ENCODE results near the gene DLG4.

Gene DLG4

DNA sequence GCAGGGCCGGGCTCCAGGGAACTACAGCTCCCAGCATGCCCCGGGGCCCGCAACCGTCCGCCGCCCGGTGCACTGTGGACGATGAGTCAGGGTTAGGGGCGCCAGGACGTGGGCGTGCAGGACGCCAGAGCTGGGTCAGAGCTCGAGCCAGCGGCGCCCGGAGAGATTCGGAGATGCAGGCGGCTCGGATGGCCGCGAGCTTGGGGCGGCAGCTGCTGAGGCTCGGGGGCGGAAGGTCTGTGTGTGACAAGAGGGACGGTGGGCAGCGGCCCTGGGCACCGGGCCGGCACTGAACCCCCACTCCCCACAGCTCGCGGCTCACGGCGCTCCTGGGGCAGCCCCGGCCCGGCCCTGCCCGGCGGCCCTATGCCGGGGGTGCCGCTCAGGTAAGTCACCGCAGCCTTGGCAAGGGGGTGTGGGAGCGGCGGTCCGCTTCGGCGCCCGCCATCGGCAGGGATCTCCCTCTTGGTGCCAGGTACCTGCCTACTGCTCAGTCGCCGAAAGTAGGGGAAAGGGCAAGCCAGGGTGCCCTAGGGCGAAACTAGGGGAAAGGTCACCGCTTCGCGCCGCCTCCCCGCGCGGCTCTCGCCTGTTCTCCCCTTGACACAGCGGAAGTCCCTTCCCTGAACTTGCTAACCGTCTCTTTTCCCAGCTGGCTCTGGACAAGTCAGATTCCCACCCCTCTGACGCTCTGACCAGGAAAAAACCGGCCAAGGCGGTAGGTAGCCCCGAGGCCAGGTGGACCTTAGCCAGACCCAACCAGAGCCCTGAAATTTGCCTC is at the start of gene DLG4, which contains the start of gene ACADVL:
Gene DLG4, minus strand, starts transcription at position 25 of the 781 bp plus-strand sequence.
Gene ACADVL, plus strand, starts transcription at position 127 of the 781 bp plus-strand sequence. Its CDS starts 47 bp downstream, at position 174.
- peaks cover 12 to 85% (median 68%) of the 10 kb centered on the region in 5 donors for H3K4me1 ChIP-seq (ENCODE audit: control insufficient read depth in 5 of 5, insufficient read depth in 5 of 5, low read length in 5 of 5)
- peak within 1 kb of the TSS; percentile 93 to 99 (median 98) for H3K9ac ChIP-seq (ENCODE audit: low read length in 5 of 5)
- H3K27me3 ChIP-seq (ENCODE audit: control insufficient read depth in 5 of 5, insufficient read depth in 4 of 5, low read length in 5 of 5), result peaks cover 0 to 9% (median 4%) of the 10 kb centered on the region in 5 donors
- peak within 1 kb of the TSS; percentile 79 to 94 (median 89) for H3K4me3 ChIP-seq (ENCODE audit: low read depth in 1 of 5, low read length in 5 of 5)
- peaks cover 0 to 40% (median 39%) of the 10 kb centered on the region in 5 donors for H3K36me3 ChIP-seq (ENCODE audit: control insufficient read depth in 5 of 5, insufficient read depth in 5 of 5, low read length in 5 of 5)
- H3K9me3 ChIP-seq (ENCODE audit: control insufficient read depth in 5 of 5, low read length in 5 of 5), result no peaks in the 10 kb centered on the region
- peak within 1 kb of the TSS; percentile 98 for H3K27ac ChIP-seq (ENCODE audit: low read depth, low read length)

DNA sequence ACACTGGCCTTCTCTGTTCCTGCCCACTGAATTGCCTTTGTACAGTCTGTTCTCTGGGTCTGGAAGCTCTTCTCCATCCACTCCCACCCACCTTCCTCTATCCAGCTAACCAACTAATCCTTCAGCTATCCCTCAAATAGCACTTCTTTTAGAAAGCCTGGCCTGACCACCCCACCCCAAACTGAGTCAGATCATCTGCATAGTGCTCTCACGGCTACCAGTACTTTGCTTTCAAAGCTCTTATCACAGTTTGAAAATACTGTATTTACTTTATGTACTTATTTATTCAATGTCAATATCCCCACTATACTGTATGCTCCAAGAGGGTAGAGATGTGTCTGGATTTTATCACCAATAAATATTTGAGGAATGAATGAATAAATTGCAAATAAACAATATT is 47.1 kb upstream of the DLG4 start:
- no peak overlapping the region for H3K27ac ChIP-seq (ENCODE audit: low read depth, low read length)
- no peaks in the 10 kb centered on the region for H3K36me3 ChIP-seq (ENCODE audit: control insufficient read depth in 5 of 5, insufficient read depth in 5 of 5, low read length in 5 of 5)
- no peak overlapping the region for H3K9ac ChIP-seq (ENCODE audit: low read length in 5 of 5)
- peaks cover 0 to 19% (median 14%) of the 10 kb centered on the region in 5 donors for H3K27me3 ChIP-seq (ENCODE audit: control insufficient read depth in 5 of 5, insufficient read depth in 4 of 5, low read length in 5 of 5)
- H3K4me1 ChIP-seq (ENCODE audit: control insufficient read depth in 5 of 5, insufficient read depth in 5 of 5, low read length in 5 of 5), result peaks cover 0 to 29% (median 21%) of the 10 kb centered on the region in 5 donors
- H3K4me3 ChIP-seq (ENCODE audit: low read depth in 1 of 5, low read length in 5 of 5), result no peak overlapping the region
- no peaks in the 10 kb centered on the region for H3K9me3 ChIP-seq (ENCODE audit: control insufficient read depth in 5 of 5, low read length in 5 of 5)

DNA sequence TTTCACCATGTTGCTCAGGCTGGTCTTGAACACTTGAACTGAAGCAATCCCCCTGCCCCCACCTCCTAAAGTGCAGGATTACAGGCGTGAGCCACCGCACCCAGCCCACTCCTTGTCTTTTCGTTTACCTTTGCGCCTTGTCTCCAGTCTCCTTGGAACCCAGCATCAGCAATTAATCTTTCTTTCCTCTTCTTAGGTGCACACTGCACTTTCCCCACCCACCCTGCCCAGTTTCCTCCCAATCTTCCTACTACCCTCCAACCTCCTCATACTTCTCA is 44.1 kb upstream of the DLG4 start:
- H3K9ac ChIP-seq (ENCODE audit: low read length in 5 of 5), result no peak overlapping the region
- peaks cover 0 to 46% (median 38%) of the 10 kb centered on the region in 5 donors for H3K4me1 ChIP-seq (ENCODE audit: control insufficient read depth in 5 of 5, insufficient read depth in 5 of 5, low read length in 5 of 5)
- peaks cover 0 to 10% (median 7%) of the 10 kb centered on the region in 5 donors for H3K36me3 ChIP-seq (ENCODE audit: control insufficient read depth in 5 of 5, insufficient read depth in 5 of 5, low read length in 5 of 5)
- no peak overlapping the region for H3K27ac ChIP-seq (ENCODE audit: low read depth, low read length)
- peak overlapping the region in 1 of 5 donors; percentile 68 for H3K4me3 ChIP-seq (ENCODE audit: low read depth in 1 of 5, low read length in 5 of 5)
- H3K27me3 ChIP-seq (ENCODE audit: control insufficient read depth in 5 of 5, insufficient read depth in 4 of 5, low read length in 5 of 5), result peaks cover 0 to 22% (median 14%) of the 10 kb centered on the region in 5 donors
- no peaks in the 10 kb centered on the region for H3K9me3 ChIP-seq (ENCODE audit: control insufficient read depth in 5 of 5, low read length in 5 of 5)

DNA sequence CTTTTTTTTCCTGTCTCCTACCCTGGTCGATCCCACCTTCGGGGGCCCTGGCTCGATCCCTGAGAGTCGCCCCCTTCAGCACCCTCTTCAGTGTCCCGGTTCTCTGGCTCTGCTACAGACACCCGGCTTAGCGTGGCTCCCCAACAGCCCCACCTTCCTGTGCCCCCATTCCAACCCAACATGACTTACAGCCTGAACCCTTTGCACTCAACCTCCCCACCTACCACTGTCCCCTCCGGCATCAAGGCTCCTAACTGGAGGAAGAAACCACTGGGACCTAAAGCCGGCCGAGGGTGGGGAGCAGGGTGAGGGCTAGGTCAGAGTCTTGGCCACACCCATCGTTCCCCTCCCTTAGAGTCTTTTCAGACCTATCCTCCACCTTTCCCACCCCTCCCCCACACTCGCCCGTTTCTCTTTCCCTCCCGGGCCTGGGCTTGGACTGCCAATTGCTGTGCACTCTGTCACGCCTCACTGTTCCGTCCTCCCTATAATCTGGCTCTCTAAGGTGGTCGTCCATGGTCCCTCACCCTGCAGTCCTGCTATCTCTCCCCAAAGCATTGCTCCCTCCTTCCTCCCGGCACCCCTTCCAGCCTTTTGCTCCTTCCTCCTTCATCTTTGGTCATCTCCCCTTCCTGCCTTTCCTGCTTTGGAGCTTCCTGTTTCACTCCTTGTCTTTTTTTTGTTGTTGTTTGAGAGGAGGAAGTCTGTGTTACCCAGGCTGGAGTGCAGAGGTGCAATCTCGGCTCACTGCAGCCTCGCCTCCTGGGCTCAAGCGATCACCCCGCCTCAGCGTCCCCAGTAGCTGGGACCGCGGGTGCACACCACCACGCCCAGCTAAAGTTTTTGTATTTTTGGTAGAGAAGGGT is 43.5 kb upstream of the DLG4 start:
- peak overlapping the region in 3 of 5 donors; percentile 21 to 35 (median 33) for H3K9ac ChIP-seq (ENCODE audit: low read length in 5 of 5)
- H3K27me3 ChIP-seq (ENCODE audit: control insufficient read depth in 5 of 5, insufficient read depth in 4 of 5, low read length in 5 of 5), result peaks cover 0 to 22% (median 14%) of the 10 kb centered on the region in 5 donors
- H3K9me3 ChIP-seq (ENCODE audit: control insufficient read depth in 5 of 5, low read length in 5 of 5), result no peaks in the 10 kb centered on the region
- H3K36me3 ChIP-seq (ENCODE audit: control insufficient read depth in 5 of 5, insufficient read depth in 5 of 5, low read length in 5 of 5), result peaks cover 0 to 15% (median 11%) of the 10 kb centered on the region in 5 donors
- H3K4me3 ChIP-seq (ENCODE audit: low read depth in 1 of 5, low read length in 5 of 5), result peak overlapping the region in 4 of 5 donors; percentile 52 to 75 (median 61)
- peaks cover 0 to 47% (median 41%) of the 10 kb centered on the region in 5 donors for H3K4me1 ChIP-seq (ENCODE audit: control insufficient read depth in 5 of 5, insufficient read depth in 5 of 5, low read length in 5 of 5)
- no peak overlapping the region for H3K27ac ChIP-seq (ENCODE audit: low read depth, low read length)

DNA sequence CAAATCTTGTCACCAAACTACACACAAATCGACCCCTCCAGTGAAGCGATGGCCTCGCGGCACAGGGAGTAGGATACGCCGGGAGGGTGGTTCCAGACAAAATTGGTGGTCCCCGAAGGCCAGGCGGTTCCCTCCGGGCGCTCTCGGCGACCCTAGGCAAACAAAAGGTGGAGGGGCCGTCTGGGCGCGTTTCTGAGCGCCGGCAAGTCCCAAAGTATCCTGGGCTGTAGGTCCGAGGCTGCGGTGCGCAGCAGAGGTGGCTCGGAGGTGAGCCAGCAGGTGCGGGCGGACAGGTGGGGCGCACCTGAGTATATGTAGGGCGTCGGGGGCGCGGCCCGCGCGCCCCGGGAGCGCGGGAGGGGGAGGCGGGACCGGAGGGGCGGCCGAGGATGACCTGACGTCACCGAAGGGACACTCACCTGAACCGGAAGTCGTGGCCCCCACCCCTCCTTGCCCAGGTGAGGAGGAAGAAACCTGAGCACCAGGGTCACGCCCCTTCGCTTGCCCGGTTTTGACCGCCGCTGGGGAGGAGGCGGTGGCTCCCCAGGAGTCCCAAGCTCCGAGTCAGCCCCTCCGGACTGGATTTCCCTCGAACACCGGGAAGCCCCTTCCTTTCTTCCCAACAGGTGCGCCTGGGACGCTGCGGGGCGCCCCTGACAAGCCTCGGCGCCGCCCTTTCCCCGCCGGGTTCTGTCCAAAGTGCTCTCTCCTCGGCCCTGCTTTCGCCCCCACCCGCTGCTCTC is 42.7 kb upstream of the DLG4 start, which contains the start of gene CLDN7:
Gene CLDN7, minus strand, starts transcription at position 287 of the 743 bp plus-strand sequence. CDS start 435 bp downstream, outside the sequence.
- peak within 1 kb of the TSS; percentile 54 to 75 (median 62) for H3K4me3 ChIP-seq (ENCODE audit: low read depth in 1 of 5, low read length in 5 of 5)

DNA sequence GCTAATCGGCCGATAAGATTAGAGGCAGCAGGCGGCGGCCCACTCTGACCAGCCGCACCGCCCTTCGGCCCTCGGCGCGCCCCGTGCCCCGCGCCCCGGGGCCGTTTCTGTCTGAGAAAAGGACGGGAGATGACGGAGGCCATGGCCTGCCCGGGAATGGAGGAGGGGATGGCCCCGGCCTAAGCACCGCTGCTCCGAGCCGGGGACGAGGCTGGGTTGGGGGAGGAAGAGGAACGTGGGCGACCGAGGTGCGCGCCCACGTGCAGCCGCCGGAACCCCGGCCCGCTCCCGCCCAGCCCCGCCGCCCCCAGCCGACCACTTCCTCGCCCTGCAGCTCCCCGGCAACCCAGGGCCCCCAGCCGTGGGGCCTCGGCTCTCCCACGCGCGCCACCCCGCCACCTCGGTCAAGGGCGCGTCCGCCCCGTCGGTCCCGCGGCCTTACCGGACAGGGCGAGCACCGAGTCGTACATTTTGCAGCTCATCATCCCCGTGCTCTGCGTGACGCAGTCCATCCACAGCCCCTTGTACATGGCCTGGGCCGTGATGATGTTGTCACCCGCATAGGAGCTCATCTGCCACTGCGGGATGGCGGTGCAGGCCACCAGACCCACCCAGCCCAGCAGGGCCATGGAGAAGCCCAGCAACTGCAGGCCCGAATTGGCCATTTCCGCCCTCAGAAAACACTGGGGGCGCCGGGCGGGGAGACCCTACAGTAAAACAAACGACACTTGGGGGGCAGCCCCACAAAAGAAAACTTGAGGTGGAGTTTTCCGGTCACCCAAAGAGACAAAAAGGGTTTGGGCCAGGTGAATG is 41.9 kb upstream of the DLG4 start:
- Histone ChIP-seq H3K9ac (ENCODE audit: low read length in 5 of 5) (peak overlapping the region in 4 of 5 donors; percentile 43 to 67 (median 58)), H3K27ac (ENCODE audit: low read depth, low read length) (no peak overlapping the region), H3K4me3 (ENCODE audit: low read depth in 1 of 5, low read length in 5 of 5) (peak overlapping the region in 4 of 5 donors; percentile 54 to 68 (median 62)), H3K9me3 (ENCODE audit: control insufficient read depth in 5 of 5, low read length in 5 of 5) (no peaks in the 10 kb centered on the region), H3K27me3 (ENCODE audit: control insufficient read depth in 5 of 5, insufficient read depth in 4 of 5, low read length in 5 of 5) (peaks cover 0 to 22% (median 14%) of the 10 kb centered on the region in 5 donors), H3K4me1 (ENCODE audit: control insufficient read depth in 5 of 5, insufficient read depth in 5 of 5, low read length in 5 of 5) (peaks cover 0 to 47% (median 41%) of the 10 kb centered on the region in 5 donors), H3K36me3 (ENCODE audit: control insufficient read depth in 5 of 5, insufficient read depth in 5 of 5, low read length in 5 of 5) (peaks cover 0 to 31% (median 22%) of the 10 kb centered on the region in 5 donors)

More for the DNA sequence above, 42.7 kb upstream of the DLG4 start, which contains the start of gene CLDN7:
- Histone ChIP-seq H3K4me1 (ENCODE audit: control insufficient read depth in 5 of 5, insufficient read depth in 5 of 5, low read length in 5 of 5) (peaks cover 0 to 47% (median 41%) of the 10 kb centered on the region in 5 donors), H3K9ac (ENCODE audit: low read length in 5 of 5) (peak within 1 kb of the TSS in 4 of 5 donors; percentile 21 to 67 (median 58)), H3K9me3 (ENCODE audit: control insufficient read depth in 5 of 5, low read length in 5 of 5) (no peaks in the 10 kb centered on the region), H3K27ac (ENCODE audit: low read depth, low read length) (no peak within 1 kb of the TSS), H3K36me3 (ENCODE audit: control insufficient read depth in 5 of 5, insufficient read depth in 5 of 5, low read length in 5 of 5) (peaks cover 0 to 23% (median 14%) of the 10 kb centered on the region in 5 donors), H3K27me3 (ENCODE audit: control insufficient read depth in 5 of 5, insufficient read depth in 4 of 5, low read length in 5 of 5) (peaks cover 0 to 22% (median 14%) of the 10 kb centered on the region in 5 donors)

DNA sequence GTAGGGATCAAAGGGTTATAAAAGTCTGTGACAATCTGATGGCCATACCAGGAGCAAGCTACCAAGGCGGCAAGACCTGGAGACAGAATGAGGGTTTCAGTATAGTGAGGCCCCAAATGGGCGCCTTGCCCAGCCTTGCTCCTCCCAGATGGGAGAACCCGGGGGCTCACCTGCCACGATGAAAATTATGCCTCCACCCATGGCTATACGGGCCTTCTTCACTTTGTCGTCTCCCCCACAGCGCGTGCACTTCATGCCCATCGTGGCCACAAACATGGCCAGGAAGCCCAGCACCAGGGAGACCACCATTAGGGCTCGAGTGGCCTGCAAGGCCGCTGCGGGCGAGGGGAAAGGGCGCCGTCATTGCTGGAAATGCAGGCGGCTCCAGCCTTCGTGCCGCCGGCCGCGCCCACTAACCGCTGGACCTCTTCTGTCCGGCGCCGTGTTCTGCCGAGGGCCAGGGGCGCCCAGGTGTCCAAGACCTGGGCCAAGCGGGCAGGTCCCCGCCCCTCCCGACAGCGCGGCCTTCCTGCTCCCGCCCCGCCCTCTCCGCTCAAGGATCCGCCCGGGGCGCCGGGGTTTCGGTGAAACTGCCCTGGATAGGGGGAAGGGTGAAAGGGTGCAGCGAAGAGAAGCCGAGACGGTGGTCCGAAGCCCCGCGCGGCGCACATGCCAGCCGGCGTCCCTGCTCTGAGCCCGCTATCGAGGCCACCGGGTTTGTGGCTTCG is 41.2 kb upstream of the DLG4 start:
- H3K4me3 ChIP-seq (ENCODE audit: low read depth in 1 of 5, low read length in 5 of 5), result peak overlapping the region; percentile 19 to 68 (median 61)
- H3K4me1 ChIP-seq (ENCODE audit: control insufficient read depth in 5 of 5, insufficient read depth in 5 of 5, low read length in 5 of 5), result peaks cover 0 to 47% (median 41%) of the 10 kb centered on the region in 5 donors
- H3K9ac ChIP-seq (ENCODE audit: low read length in 5 of 5), result peak overlapping the region in 4 of 5 donors; percentile 43 to 67 (median 58)
- H3K27me3 ChIP-seq (ENCODE audit: control insufficient read depth in 5 of 5, insufficient read depth in 4 of 5, low read length in 5 of 5), result peaks cover 0 to 22% (median 14%) of the 10 kb centered on the region in 5 donors
- peak overlapping the region; percentile 41 for H3K27ac ChIP-seq (ENCODE audit: low read depth, low read length)
- peaks cover 0 to 38% (median 28%) of the 10 kb centered on the region in 5 donors for H3K36me3 ChIP-seq (ENCODE audit: control insufficient read depth in 5 of 5, insufficient read depth in 5 of 5, low read length in 5 of 5)
- no peaks in the 10 kb centered on the region for H3K9me3 ChIP-seq (ENCODE audit: control insufficient read depth in 5 of 5, low read length in 5 of 5)

DNA sequence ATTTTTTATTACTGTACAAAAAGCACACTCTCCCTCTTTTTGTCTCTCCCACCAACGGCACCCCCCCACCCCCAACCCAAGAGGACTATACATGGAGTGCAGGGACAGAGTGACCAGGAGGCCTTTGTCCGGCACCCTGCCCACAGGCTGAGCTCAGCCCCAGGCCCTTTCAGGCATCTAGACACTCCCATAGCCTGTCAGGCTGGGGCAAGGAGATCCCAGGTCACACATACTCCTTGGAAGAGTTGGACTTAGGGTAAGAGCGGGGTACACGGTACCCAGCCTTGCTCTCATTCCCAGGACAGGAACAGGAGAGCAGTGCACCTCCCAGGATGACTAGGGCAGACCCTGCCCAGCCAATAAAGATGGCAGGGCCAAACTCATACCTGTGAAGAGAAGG is 40.5 kb upstream of the DLG4 start:
- H3K9ac ChIP-seq (ENCODE audit: low read length in 5 of 5), result peak overlapping the region in 1 of 5 donors; percentile 1
- no peaks in the 10 kb centered on the region for H3K9me3 ChIP-seq (ENCODE audit: control insufficient read depth in 5 of 5, low read length in 5 of 5)
- H3K27ac ChIP-seq (ENCODE audit: low read depth, low read length), result peak overlapping the region; percentile 41
- peaks cover 0 to 22% (median 14%) of the 10 kb centered on the region in 5 donors for H3K27me3 ChIP-seq (ENCODE audit: control insufficient read depth in 5 of 5, insufficient read depth in 4 of 5, low read length in 5 of 5)
- peaks cover 0 to 47% (median 41%) of the 10 kb centered on the region in 5 donors for H3K4me1 ChIP-seq (ENCODE audit: control insufficient read depth in 5 of 5, insufficient read depth in 5 of 5, low read length in 5 of 5)
- no peak overlapping the region for H3K4me3 ChIP-seq (ENCODE audit: low read depth in 1 of 5, low read length in 5 of 5)
- H3K36me3 ChIP-seq (ENCODE audit: control insufficient read depth in 5 of 5, insufficient read depth in 5 of 5, low read length in 5 of 5), result peaks cover 0 to 43% (median 30%) of the 10 kb centered on the region in 5 donors
